Mesendoderm (in vitro differentiated cells): ENCODE data around the gene TRIM41.

ENCODE experiments used
- DNase-seq: peaks from one replicate; pipeline ENCODE4 v3.0.0; 2013
- H2AK5ac ChIP-seq: 2 replicates; pipeline ENCODE4 v1.6.1; 2013; ENCODE audit warnings: low read length, inconsistent platforms
- H2BK120ac ChIP-seq: 2 replicates; pipeline ENCODE4 v1.6.1; 2013; ENCODE audit warnings: low read depth, mild to moderate bottlenecking, low read length, moderate library complexity, mixed read lengths
- H2BK15ac ChIP-seq: replicated peaks from 2 replicates; pipeline ENCODE4 v1.6.1; 2013; ENCODE audit warnings: low read depth, mild to moderate bottlenecking, moderate library complexity
- H2BK5ac ChIP-seq: 2 replicates; pipeline ENCODE4 v1.6.1; 2013; ENCODE audit warnings: low read length, inconsistent platforms
- H3K18ac ChIP-seq: 2 replicates; pipeline ENCODE4 v1.6.1; 2013; ENCODE audit warnings: mild to moderate bottlenecking, low read length, mixed read lengths
- H3K23ac ChIP-seq: one replicate; pipeline ENCODE4 v1.6.1; 2013; ENCODE audit warnings: low read length
- H3K27ac ChIP-seq: 2 replicates; pipeline ENCODE4 v1.5.1; 2013; ENCODE audit warnings: low read depth, mild to moderate bottlenecking, inconsistent platforms, low read length, moderate library complexity
- H3K27me3 ChIP-seq: 2 replicates; pipeline ENCODE4 v1.6.1; 2013; ENCODE audit warnings: low read length, control low read depth, mild to moderate bottlenecking, inconsistent platforms; ENCODE audit not compliant: insufficient read depth, poor library complexity
- H3K36me3 ChIP-seq: 2 replicates; pipeline ENCODE4 v1.6.1; 2013; ENCODE audit warnings: low read length, inconsistent platforms; ENCODE audit not compliant: control insufficient read depth, insufficient read depth
- H3K4ac ChIP-seq: one replicate; pipeline ENCODE4 v1.6.1; 2013; ENCODE audit warnings: low read depth, mild to moderate bottlenecking, low read length, moderate library complexity
- H3K4me1 ChIP-seq: 2 replicates; pipeline ENCODE4 v1.6.1; 2013; ENCODE audit warnings: low read depth, low read length, inconsistent platforms; ENCODE audit not compliant: control insufficient read depth
- H3K4me2 ChIP-seq: 2 replicates; pipeline ENCODE4 v1.6.1; 2013; ENCODE audit warnings: low read length
- H3K4me3 ChIP-seq: 2 replicates; pipeline ENCODE4 v1.5.1; 2013; ENCODE audit warnings: mild to moderate bottlenecking, low read length
- H3K56ac ChIP-seq: one replicate; pipeline ENCODE4 v1.6.1; 2013; ENCODE audit warnings: low read length
- H3K79me1 ChIP-seq: 2 replicates; pipeline ENCODE4 v1.6.1; 2013; ENCODE audit warnings: low read length, inconsistent platforms
- H3K79me2 ChIP-seq: 2 replicates; pipeline ENCODE4 v1.6.1; 2013; ENCODE audit warnings: mild to moderate bottlenecking, low read length; ENCODE audit not compliant: control insufficient read depth, insufficient read depth
- H3K9ac ChIP-seq: 2 replicates; pipeline ENCODE4 v1.6.1; 2013; ENCODE audit warnings: low read length, inconsistent platforms
- H4K5ac ChIP-seq: one replicate; pipeline ENCODE4 v1.6.1; 2013; ENCODE audit warnings: low read length
- H4K8ac ChIP-seq: one replicate; pipeline ENCODE4 v1.6.1; 2013; ENCODE audit warnings: low read depth, mild to moderate bottlenecking, control low read depth, low read length, moderate library complexity
- WGBS: extraction: QIAGEN DNeasy Blood & Tissue Kit; methylation state at CpG from one replicate; pipeline ENCODE4 v1.1.7; 2013; ENCODE audit warnings: low lambda C conversion rate, missing lambda C conversion rate; ENCODE audit not compliant: insufficient coverage; ENCODE audit errors: extremely low coverage; 5-methylcytosine and 5-hydroxymethylcytosine counted together

Gene TRIM41

DNA sequence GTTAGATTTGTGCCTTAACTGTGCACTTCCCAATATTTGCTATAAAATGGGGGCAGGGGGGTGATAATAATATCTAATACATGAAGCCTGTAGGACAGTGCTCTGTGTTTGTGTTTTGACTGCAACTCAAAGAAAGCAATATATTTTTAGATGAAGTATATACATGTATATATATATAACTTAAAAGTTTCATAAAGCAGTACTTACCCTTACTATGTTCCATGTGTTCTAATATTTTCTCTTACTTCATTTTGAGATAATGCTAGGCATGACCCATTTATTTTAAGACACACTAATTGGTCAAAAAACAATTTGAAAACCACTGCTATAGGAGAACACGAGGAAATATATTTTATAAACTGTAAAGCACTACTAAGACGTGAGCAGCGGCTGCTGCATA lies 35.5 kb downstream of the TRIM41 start:
- Histone ChIP-seq H3K27me3 (no peaks in the 10 kb centered on the region), H3K4ac (no peak overlapping the region), H3K36me3 (peaks cover 3% of the 10 kb centered on the region), H3K79me2 (peaks cover 26% of the 10 kb centered on the region), H4K5ac (no peak overlapping the region), H3K23ac (no peak overlapping the region), H3K4me3 (no peak overlapping the region), H3K4me1 (peaks cover 4% of the 10 kb centered on the region), H3K18ac (no peak overlapping the region), H2BK120ac (no peak overlapping the region), H2BK15ac (no peak overlapping the region), H3K79me1 (peaks cover 22% of the 10 kb centered on the region), H2BK5ac (no peak overlapping the region), H3K9ac (no peak overlapping the region), H2AK5ac (no peak overlapping the region), H3K56ac (no peak overlapping the region), H3K27ac (no peak overlapping the region), H4K8ac (no peak overlapping the region), H3K4me2 (no peak overlapping the region)
- no CpG with 5 or more reads among the region's 3 CpGs for WGBS
- DNase-seq, result no peak

- no peak overlapping the region for H3K18ac ChIP-seq
- no peak overlapping the region for H3K4me2 ChIP-seq
- WGBS, result no CpG with 5 or more reads among the region's 2 CpGs
- peaks cover 7% of the 10 kb centered on the region for H3K36me3 ChIP-seq
- peaks cover 23% of the 10 kb centered on the region for H3K79me1 ChIP-seq
- H4K5ac ChIP-seq, result no peak overlapping the region
- no peak overlapping the region for H2BK120ac ChIP-seq
- H3K9ac ChIP-seq, result no peak overlapping the region
- DNase-seq, result no peak
- H3K56ac ChIP-seq, result no peak overlapping the region
- H2AK5ac ChIP-seq, result no peak overlapping the region
- H3K4me1 ChIP-seq, result peaks cover 4% of the 10 kb centered on the region
- no peak overlapping the region for H3K4ac ChIP-seq
- H2BK15ac ChIP-seq, result no peak overlapping the region
- H3K23ac ChIP-seq, result no peak overlapping the region
- no peak overlapping the region for H4K8ac ChIP-seq
- H3K4me3 ChIP-seq, result no peak overlapping the region
- no peak overlapping the region for H2BK5ac ChIP-seq
- no peak overlapping the region for H3K27ac ChIP-seq
- H3K79me2 ChIP-seq, result peaks cover 21% of the 10 kb centered on the region
- no peaks in the 10 kb centered on the region for H3K27me3 ChIP-seq
These were observed 36.2 kb downstream of the TRIM41 start for GRCh38 chr5:181259283-181259682.

GRCh38 chr5:181259974-181260719 lies 37.1 kb downstream of the TRIM41 start:
- Histone ChIP-seq H4K8ac (no peak overlapping the region), H3K23ac (no peak overlapping the region), H3K4me3 (peak overlapping the region; percentile 89), H4K5ac (no peak overlapping the region), H3K18ac (no peak overlapping the region), H3K4ac (no peak overlapping the region), H2BK120ac (no peak overlapping the region), H2BK5ac (no peak overlapping the region), H3K79me1 (peaks cover 20% of the 10 kb centered on the region), H3K27me3 (no peaks in the 10 kb centered on the region), H3K27ac (no peak overlapping the region), H3K4me2 (peak overlapping the region; percentile 100), H3K4me1 (peaks cover 4% of the 10 kb centered on the region), H2BK15ac (no peak overlapping the region), H3K9ac (peak overlapping the region; percentile 98), H2AK5ac (peak overlapping the region; percentile 29), H3K56ac (peak overlapping the region; percentile 96), H3K79me2 (peaks cover 16% of the 10 kb centered on the region), H3K36me3 (peaks cover 5% of the 10 kb centered on the region)
- no CpG with 5 or more reads among the region's 26 CpGs for WGBS
- DNase-seq, result no peak

- peak within 1 kb of the TSS; percentile 96 for H3K4me3 ChIP-seq
These were observed 37.7 kb downstream of the TRIM41 start, which contains the start of gene TRIM52 for GRCh38 chr5:181260720-181261319. TRIM52 (minus strand) TSS chr5:181261143; CDS start chr5:181260813, 330 bp downstream.

GRCh38 chr5:181261320-181262049 lies 38.4 kb downstream of the TRIM41 start:
- Histone ChIP-seq H2BK120ac (peak overlapping the region; percentile 84), H3K27ac (peak overlapping the region; percentile 97), H2BK5ac (peak overlapping the region; percentile 81), H3K56ac (peak overlapping the region; percentile 98), H2BK15ac (no peak overlapping the region), H3K4ac (peak overlapping the region; percentile 84), H3K23ac (peak overlapping the region; percentile 80), H4K5ac (no peak overlapping the region), H3K4me1 (peaks cover 4% of the 10 kb centered on the region), H4K8ac (peak overlapping the region; percentile 69), H3K18ac (peak overlapping the region; percentile 91), H3K79me1 (peaks cover 20% of the 10 kb centered on the region), H3K4me2 (peak overlapping the region; percentile 42), H3K36me3 (peaks cover 5% of the 10 kb centered on the region), H3K79me2 (peaks cover 11% of the 10 kb centered on the region), H3K9ac (peak overlapping the region; percentile 98), H3K27me3 (no peaks in the 10 kb centered on the region), H2AK5ac (no peak overlapping the region), H3K4me3 (peak overlapping the region; percentile 96)
- no CpG with 5 or more reads among the region's 59 CpGs for WGBS
- peak; percentile 90 for DNase-seq

More at GRCh38 chr5:181260720-181261319, 37.7 kb downstream of the TRIM41 start, which contains the start of gene TRIM52:
- peak; percentile 97 for DNase-seq
- H3K18ac ChIP-seq, result peak within 1 kb of the TSS; percentile 91
- peaks cover 4% of the 10 kb centered on the region for H3K4me1 ChIP-seq
- H3K4me2 ChIP-seq, result peak within 1 kb of the TSS; percentile 100
- H3K27me3 ChIP-seq, result no peaks in the 10 kb centered on the region
- H4K8ac ChIP-seq, result peak within 1 kb of the TSS; percentile 69
- peaks cover 20% of the 10 kb centered on the region for H3K79me1 ChIP-seq
- H3K9ac ChIP-seq, result peak within 1 kb of the TSS; percentile 98
- no peak within 1 kb of the TSS for H4K5ac ChIP-seq
- peak within 1 kb of the TSS; percentile 80 for H3K23ac ChIP-seq
- H3K36me3 ChIP-seq, result peaks cover 5% of the 10 kb centered on the region
- WGBS, result no CpG with 5 or more reads among the region's 43 CpGs
- H2BK5ac ChIP-seq, result peak within 1 kb of the TSS; percentile 81
- no peak within 1 kb of the TSS for H2BK15ac ChIP-seq
- peak within 1 kb of the TSS; percentile 29 for H2AK5ac ChIP-seq
- H3K27ac ChIP-seq, result peak within 1 kb of the TSS; percentile 97
- peak within 1 kb of the TSS; percentile 98 for H3K56ac ChIP-seq
- H3K4ac ChIP-seq, result peak within 1 kb of the TSS; percentile 84
- peaks cover 13% of the 10 kb centered on the region for H3K79me2 ChIP-seq
- H2BK120ac ChIP-seq, result peak within 1 kb of the TSS; percentile 84
